ES-I3 (cell line): ENCODE results near the gene CDC42EP4.

ENCODE experiments used
- H3K36me3 ChIP-seq: 2 replicates; pipeline ENCODE4 v1.6.1; 2013; ENCODE audit warnings: mild to moderate bottlenecking, low read length, control low read depth, moderate library complexity; ENCODE audit not compliant: insufficient read depth
- H3K4me1 ChIP-seq: 2 replicates; pipeline ENCODE4 v1.6.1; 2013; ENCODE audit warnings: mild to moderate bottlenecking, control low read depth, low read length; ENCODE audit not compliant: insufficient read depth
- H3K9ac ChIP-seq: 2 replicates; pipeline ENCODE4 v1.6.1; 2013; ENCODE audit warnings: low read depth, mild to moderate bottlenecking, low read length, moderate library complexity
- H3K9me3 ChIP-seq: 2 replicates; pipeline ENCODE4 v1.6.1; 2013; ENCODE audit warnings: mild to moderate bottlenecking, low read length, moderate library complexity; ENCODE audit not compliant: control insufficient read depth, insufficient read depth

CDC42EP4 gene

DNA sequence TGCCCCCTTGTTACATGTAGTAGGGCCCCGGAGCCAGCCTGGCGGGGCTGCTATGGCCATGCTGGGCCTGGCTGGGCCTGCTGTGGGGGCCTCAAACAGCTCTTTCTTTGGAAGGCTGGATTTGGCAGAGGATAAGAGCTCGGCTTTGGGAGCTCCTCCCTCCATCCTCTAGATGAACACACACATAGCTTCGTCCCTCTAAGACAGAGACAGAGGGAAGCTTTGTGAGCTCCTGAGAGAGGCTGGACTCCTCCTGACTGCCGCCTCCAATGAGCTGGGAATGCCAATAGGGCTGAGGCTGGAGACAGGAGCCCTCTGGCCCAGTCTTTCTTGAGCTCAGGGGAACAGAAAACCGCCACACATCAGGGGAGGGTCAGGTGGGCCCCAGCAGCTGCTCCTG, 37.3 kb upstream of the CDC42EP4 start:
- Histone ChIP-seq H3K4me1 (peaks cover 26% of the 10 kb centered on the region), H3K36me3 (no peaks in the 10 kb centered on the region), H3K9me3 (no peaks in the 10 kb centered on the region), H3K9ac (no peak overlapping the region)

DNA sequence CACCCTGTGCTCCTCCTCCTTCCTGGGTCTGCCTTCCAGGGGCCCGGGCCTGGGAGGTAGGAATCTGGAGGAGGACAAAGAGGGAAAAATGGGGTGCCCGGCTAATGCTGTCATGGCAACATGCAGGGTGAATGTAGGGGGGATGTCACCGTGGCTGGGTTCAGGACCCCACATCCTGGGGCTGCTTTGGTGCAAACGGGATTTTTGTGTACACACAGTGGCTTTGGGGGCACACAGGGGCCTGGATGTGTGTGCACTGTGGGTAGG, 37.0 kb upstream of the CDC42EP4 start:
- Histone ChIP-seq H3K36me3 (no peaks in the 10 kb centered on the region), H3K9me3 (no peaks in the 10 kb centered on the region), H3K9ac (no peak overlapping the region), H3K4me1 (peaks cover 30% of the 10 kb centered on the region)

GRCh38 chr17:73348018-73348828, 36.4 kb upstream of the CDC42EP4 start:
- no peaks in the 10 kb centered on the region for H3K9me3 ChIP-seq
- no peak overlapping the region for H3K9ac ChIP-seq
- H3K36me3 ChIP-seq = no peaks in the 10 kb centered on the region
- peaks cover 34% of the 10 kb centered on the region for H3K4me1 ChIP-seq

DNA sequence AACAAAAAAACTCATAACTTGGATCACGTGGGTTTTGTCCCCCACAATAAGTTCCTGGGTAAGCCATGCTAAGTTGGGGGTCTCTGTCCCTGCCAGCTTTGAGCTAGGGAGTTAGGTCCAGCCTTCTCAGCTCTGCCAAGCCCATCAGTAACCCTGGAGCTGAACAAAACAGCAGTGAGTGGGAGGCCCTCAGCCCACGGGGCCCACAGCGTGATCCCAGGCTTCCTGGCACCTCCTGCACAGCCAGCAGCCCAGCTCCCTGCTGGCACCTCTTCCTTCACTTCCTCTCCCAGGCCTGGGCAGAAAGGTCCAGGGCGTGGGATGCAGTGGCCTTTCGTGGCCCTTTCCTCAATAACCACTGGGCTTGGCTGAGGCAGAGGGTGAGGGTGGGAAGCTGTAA, 35.5 kb upstream of the CDC42EP4 start:
- no peaks in the 10 kb centered on the region for H3K36me3 ChIP-seq
- H3K9ac ChIP-seq = no peak overlapping the region
- H3K9me3 ChIP-seq = no peaks in the 10 kb centered on the region
- peaks cover 34% of the 10 kb centered on the region for H3K4me1 ChIP-seq

GRCh38 chr17:73346501-73347162, 34.8 kb upstream of the CDC42EP4 start:
- Histone ChIP-seq H3K9me3 (no peaks in the 10 kb centered on the region), H3K4me1 (peaks cover 34% of the 10 kb centered on the region), H3K36me3 (no peaks in the 10 kb centered on the region), H3K9ac (no peak overlapping the region)

- Histone ChIP-seq H3K36me3 (no peaks in the 10 kb centered on the region), H3K4me1 (peaks cover 33% of the 10 kb centered on the region), H3K9me3 (no peaks in the 10 kb centered on the region), H3K9ac (peak overlapping the region; percentile 39)
These were observed 32.1 kb upstream of the CDC42EP4 start for GRCh38 chr17:73343739-73344454.

- no peaks in the 10 kb centered on the region for H3K36me3 ChIP-seq
- H3K9ac ChIP-seq = peak overlapping the region; percentile 39
- H3K9me3 ChIP-seq = no peaks in the 10 kb centered on the region
- H3K4me1 ChIP-seq = peaks cover 26% of the 10 kb centered on the region
These were observed 31.4 kb upstream of the CDC42EP4 start for GRCh38 chr17:73343168-73343634.

DNA sequence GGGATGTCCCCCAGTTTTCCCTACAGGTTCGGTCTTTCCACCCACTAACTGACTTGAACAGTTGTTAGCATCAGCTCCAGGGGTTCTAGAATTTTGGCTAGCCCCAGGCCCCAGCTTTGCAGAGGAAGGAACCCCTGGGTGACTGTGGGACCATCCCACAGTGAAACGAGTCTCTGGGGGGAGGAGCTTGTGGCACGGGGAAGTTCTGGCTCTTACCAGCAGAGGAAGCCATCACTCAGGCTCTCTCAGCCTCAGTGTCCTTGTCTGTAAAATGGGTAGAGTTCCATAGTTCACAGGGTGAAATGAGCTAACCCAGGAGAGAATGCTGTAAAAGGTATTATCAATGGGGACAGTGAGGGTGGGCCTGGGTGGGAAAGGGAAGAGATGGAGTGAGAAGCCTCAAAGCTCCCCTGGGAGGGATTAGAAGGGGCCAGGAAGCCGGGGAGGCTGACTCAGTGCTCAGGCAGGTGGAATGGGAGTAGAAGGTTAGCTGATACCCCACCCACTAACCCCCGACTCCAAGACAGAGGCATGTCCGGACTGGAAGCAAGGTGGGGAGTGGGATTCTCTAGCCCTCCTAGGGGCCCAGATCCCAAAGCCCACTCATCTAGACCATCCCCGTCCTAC, 30.9 kb upstream of the CDC42EP4 start:
- Histone ChIP-seq H3K9ac (peak overlapping the region; percentile 41), H3K4me1 (peaks cover 21% of the 10 kb centered on the region), H3K36me3 (no peaks in the 10 kb centered on the region), H3K9me3 (no peaks in the 10 kb centered on the region)

DNA sequence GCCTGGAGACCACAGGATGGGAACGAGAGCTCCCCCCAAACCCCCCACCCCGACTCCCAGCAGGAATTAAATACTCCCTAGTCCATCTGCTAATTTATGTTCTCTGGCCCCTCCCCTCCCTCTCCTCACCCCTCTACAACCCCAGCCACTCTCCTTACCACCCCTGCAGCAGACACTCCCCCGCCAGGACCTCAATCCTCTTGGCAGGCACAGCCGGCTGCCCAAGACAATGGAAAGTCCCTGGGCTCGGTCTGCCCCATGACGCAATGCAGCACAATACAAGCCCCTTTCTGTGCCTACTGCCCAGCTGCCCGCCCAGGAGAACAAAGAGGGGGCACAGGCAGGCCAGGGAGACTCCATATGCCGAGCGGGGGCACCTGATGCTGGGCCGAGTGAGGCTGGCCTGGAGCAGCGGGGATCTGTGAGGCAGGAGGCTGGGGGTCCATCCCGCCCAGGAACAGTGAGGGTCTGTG, 30.3 kb upstream of the CDC42EP4 start:
- H3K9ac ChIP-seq = peak overlapping the region; percentile 41
- H3K4me1 ChIP-seq = peaks cover 27% of the 10 kb centered on the region
- no peaks in the 10 kb centered on the region for H3K36me3 ChIP-seq
- H3K9me3 ChIP-seq = no peaks in the 10 kb centered on the region

DNA sequence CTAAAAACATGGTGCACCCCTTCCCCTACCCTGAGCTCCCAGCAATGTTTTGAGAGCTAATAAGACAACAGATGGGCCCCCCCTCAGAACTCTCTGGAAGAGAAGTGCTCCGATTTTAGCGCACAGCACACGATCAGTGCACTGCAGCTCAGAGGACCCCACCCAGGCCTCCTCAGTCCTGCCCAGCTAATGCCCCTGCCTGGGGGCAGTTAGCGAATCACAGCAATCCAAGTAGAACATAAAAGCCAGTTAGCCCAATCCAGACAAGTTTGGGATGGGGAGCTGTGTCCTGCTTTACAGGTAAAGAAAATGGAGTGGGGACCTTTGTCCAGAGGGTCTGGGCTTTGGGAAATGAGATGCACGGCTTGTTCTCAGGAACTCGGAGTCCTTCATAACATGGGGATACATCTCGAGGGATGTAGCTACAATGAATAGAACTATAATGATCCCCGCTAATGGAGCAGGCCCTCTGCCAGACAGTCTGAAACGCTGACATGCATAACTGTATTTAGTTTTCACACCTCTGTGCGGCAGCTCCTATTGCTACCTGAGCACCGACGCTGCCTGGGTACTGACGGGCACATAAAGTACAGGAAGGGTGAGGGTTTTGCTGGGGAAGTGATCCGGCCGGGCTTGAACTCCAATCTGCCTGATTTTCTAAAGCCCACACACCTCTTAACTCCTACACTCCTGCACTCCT, 29.7 kb upstream of the CDC42EP4 start:
- Histone ChIP-seq H3K36me3 (no peaks in the 10 kb centered on the region), H3K4me1 (peaks cover 31% of the 10 kb centered on the region), H3K9me3 (no peaks in the 10 kb centered on the region), H3K9ac (no peak overlapping the region)

DNA sequence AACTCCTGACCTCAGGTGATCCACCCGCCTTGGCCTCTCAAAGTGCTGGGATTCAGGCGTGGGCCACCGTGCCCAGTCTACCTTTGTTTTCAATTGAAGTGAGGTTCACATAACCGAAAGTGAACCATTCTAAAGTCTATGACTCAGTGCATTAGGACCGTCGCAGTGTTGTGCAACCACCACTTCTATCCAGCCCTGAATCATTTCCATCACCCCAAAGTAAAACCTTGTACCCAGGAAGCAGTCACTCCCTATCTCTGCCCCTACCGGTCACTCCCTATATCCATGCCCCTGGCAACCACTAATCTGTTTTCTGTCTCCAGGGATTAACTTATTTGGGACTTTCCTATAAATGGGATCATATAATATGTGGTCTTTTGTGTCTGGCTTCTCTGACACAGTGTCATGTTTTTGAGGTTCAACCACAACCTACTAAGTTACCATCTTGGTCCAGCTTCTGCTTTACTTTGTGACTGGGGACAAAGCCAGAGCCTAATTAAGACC, 28.3 kb upstream of the CDC42EP4 start:
- no peaks in the 10 kb centered on the region for H3K36me3 ChIP-seq
- H3K9ac ChIP-seq = no peak overlapping the region
- H3K9me3 ChIP-seq = no peaks in the 10 kb centered on the region
- peaks cover 36% of the 10 kb centered on the region for H3K4me1 ChIP-seq

GRCh38 chr17:73338566-73339197, 26.9 kb upstream of the CDC42EP4 start:
- Histone ChIP-seq H3K9me3 (no peaks in the 10 kb centered on the region), H3K9ac (no peak overlapping the region), H3K4me1 (peaks cover 24% of the 10 kb centered on the region), H3K36me3 (no peaks in the 10 kb centered on the region)

DNA sequence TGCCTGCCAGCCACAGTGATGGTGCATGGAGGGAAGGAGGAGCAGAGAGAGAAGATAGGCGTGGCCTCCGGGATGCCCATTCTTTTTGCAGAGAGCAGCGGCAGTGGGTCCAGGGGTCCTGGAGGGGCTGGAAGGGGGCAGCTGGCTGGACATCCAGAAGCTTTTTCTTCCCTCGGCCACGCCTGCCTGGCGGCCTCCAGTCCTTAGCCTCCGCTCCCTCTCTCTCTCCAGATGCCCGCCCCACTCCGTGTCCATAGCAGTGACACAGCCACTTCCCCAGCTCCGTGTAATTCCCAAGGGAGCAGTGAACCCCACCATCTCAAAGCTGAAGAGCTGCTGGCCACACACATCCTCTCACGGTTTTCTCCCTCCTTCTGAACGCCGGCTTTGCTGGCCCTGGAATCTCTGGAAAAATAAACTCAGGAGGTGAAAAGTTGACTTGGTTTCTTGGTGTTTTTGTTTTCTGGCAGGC, 26.3 kb upstream of the CDC42EP4 start:
- H3K4me1 ChIP-seq = peaks cover 21% of the 10 kb centered on the region
- H3K36me3 ChIP-seq = no peaks in the 10 kb centered on the region
- H3K9ac ChIP-seq = no peak overlapping the region
- H3K9me3 ChIP-seq = no peaks in the 10 kb centered on the region
